HG02970 (cell line): ENCODE results near the gene PLEKHH3.
"Not testable (repeated sequence)": the region's sequence is repeated elsewhere in the genome, so short reads cannot be mapped to it uniquely, and the experiment has no call there.

Experiments
- ATAC-seq: cut with Tn5 transposase; IDR thresholded peaks from one replicate; pipeline ENCODE4 v1.9.1; 2021; ENCODE audit warnings: mild to moderate bottlenecking, moderate library complexity, moderate number of reproducible peaks; ENCODE audit not compliant: unreplicated experiment, low FRiP score

The PLEKHH3 gene

DNA sequence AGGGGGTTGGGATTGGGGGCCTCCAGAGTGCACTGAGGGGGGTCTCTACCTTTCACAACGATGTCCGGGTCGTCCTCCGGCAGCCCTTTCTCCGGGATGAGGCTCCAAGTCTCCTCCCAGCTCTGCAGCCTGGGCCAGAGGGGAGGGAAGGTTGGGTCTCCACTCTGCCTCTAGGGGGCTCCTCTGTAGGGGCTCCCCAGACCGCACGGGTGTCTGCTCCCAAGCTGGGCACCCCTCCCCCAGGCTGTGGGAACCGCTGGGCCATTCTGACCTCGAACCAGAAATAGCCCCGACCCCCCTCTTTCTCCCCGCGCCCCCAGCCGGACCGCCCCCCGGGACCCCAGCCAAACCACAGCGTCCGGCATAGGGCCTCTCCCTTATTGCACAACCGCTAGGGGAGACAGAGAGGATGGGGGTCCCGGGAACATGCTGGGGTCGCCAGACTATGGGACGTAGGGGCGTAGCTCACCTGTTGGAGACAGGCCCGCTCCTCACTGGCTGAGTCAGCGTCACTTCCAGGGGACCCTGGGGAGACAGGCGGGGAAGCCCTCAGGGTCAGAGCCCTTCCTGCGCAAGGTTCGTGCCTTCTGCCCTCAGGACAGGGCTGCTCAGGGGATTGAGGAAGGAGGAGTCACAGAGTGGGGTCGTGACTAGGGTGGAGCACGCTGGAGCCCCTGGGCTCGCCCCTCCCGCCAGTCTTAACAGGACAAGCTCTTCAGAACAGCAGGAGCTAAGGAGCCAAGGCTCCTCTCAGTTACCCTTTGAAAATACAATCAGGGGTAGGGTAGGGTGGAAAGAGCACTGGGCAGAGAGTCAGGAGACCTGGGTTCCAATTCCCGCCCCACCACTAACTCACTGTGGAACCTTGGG is 2.7 kb downstream of the PLEKHH3 start:
- ATAC-seq: no peak

DNA sequence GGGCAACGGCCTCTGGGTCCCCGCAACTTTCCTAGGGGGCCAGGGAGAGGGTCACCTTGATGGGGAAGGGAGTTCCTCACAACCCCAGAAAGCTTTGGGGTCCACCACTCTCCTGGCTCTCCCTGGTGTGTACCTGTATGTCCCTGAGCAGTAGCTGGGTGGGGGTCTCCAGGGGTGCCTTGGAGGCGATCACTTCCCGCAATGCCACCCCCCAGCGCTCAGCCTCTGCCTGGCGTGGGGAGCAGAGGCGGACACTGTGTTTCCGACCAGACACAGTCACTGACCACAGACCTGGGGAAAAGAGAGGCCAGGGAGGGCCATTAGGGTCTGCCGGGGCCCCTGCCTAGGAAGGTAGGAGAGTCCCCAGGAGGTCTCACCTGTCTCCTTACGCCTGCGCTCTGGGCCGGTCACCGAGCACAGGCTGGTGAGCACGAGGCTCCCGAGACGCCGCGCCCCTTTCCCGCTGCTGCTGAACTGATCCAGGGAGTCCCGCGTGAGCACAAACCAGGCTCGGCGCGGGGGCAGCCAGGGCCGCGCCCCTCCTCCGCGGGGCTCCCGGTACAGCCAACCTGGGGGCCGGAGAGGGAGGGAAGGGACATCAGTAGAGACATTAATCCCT is 3.4 kb downstream of the PLEKHH3 start:
- no peak for ATAC-seq

DNA sequence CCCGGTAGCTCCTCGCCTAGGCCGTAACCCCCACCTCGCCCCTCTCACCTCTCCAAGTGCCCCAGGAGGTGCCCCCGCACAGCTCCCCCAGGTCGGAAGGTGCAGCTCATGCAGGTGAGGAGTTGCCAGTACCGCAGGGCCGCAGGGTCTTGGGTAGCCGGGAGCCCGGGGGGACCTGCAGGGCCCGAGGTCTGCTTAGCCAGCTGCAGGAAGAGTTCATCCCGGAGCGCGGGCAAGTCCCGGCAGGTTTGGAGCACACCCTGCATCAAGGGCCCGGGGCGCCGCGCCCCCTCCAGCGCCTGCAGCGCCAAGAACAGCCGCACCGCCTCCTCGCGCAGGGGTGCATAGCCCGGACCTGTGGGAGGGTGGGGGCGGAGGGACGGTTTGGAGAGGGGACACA is 4.8 kb downstream of the PLEKHH3 start:
- ATAC-seq: no peak

DNA sequence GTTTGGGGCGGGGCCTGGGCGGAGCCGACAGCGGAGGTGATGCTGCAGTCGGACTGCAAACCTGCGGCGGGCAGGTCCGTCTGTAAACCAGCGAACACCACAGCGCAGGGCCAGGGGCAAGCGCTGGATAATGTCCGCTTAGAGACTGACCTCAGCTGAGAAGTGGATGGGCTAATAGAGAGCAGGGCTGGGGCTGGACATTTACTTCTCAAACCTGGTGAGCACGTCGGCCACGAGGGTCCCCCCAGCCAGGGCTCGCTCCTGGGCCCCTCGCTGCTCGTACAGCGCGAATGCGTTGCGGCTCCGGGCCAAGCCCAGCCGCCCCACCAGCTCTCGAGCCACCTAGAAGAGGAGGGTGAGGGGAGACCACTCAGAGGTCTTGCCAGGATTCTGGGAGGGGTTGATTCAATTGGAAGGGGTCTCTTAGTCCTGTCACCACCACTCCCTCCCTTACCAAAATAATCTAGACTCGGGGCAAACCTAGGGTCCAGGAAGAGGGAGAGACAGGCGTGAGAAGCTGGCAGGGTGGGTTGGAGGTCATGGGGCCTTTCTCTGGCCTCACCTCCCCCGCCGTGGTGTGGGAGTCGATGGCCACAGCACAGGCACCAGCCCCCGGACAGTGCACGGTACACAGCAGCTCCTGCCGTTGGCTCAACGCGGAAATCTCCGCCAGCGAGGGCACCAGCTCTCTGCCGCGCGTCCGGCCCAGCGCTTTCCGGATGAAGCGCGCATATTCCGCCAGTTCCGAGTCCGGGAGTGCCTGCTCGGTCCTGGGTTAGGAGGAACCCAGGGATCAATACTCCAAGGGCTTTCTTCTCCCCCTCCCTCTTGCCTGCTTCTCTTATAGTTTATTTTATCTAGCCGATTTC is 5.8 kb downstream of the PLEKHH3 start:
- ATAC-seq: no peak

DNA sequence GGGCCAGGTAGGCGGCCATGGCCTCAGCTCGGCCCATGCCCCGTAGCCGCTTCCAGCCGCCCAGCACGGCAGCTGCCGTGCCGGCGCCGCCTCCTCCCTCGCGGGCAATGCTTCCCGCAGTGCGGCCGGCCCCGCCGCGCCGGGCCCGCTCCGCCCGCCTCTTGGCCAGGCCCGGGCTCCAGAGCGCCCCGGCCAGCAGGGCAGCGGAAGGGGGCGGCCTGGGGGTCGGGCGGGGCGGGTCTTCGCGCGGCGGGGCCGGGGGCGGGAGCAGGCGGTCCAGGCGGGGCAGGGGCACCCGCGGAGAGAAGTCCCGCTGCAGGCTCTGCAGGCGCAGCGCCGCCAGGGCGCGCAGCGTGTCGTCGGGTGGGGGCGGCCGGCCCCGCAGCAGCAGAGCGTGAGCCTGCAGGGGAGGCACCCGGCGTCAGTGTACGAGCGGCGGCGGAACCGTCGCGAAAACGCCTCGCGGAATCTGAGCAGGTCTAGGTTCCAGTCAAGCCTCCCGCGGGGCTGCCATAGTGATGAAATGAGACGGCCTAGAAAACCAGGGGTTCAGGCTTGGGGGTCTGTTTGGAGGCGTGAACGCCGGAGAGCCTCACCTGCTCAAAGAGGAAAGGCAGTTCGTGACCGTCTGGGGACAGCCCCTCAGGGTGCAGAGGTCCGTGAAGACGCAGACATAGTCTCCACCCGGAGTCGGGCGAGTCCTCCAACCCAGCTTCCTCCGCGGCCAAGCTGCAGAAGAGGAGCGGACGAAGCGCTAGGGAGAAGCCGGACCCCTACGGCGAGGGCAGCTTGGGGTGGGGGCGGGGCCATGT is 6.6 kb downstream of the PLEKHH3 start:
- ATAC-seq: no peak

DNA sequence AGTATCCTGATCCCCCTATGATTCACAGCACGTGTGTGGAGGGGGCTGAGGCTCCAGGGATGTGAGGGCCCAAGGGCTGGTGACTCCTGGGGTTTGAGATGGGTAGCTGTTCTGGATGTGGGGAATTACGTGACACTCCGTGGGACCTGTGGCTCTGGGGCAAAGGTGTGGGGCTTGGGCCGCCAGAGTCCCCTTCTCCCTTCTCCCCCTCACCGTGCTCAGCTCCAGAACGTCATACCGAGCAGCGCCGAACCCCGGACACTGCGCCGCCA is 7.2 kb downstream of the PLEKHH3 start:
- ATAC-seq: no peak

DNA sequence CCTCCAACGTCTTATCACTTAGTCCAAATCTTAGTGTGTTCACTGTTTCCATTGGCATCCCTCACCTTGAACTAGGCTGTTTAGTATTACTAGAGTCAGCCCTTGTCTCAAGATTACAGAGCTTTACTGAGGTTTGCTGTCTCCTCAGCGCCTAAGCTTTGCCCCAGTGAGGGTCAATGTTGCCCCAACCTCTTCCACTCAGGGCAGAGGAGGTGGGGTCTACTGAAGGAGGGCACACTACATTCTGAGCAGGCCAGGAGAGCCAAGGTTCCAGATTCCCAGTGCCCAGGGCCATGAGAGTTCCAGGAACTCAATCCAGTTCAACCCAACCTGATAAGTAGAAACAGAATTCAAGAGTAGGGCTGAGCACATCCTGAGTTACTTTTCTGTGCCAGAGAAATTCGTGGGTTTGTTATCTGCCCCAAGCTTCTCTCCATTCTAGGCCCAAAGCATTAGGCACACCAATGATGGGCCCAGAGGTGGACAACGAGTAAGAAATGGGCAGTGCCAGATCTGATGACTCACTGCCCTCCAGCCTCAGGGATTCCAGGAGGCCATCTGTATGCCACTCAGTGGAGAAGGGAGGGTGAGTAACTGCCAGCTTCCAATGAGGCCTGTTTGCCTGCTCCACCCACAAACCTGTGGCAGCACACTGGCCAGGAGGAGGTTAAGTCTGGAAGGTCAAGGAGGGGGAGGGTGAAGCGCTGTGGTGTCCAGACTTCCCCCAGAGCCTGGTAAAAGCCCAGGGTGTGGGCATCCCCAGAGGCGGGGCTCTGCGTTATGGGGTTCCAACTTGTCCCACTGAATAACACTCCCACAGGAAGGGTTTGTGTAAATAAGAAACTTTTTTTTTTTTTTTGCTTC is 9.5 kb downstream of the PLEKHH3 start:
- no peak for ATAC-seq

DNA sequence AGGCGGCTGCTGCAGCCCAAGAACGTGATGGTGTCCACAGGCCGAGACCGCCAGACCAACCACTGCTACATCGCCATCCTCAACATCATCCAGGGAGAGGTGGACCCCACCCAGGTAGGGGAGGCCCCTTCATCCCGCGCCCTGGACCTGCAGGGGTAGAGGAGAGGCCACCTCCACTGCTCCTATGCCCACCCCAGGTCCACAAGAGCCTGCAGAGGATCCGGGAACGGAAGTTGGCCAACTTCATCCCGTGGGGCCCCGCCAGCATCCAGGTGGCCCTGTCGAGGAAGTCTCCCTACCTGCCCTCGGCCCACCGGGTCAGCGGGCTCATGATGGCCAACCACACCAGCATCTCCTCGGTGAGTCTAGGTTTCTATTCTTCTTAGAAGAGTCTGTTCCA is 10.7 kb downstream of the PLEKHH3 start:
- ATAC-seq: not testable (repeated sequence)

DNA sequence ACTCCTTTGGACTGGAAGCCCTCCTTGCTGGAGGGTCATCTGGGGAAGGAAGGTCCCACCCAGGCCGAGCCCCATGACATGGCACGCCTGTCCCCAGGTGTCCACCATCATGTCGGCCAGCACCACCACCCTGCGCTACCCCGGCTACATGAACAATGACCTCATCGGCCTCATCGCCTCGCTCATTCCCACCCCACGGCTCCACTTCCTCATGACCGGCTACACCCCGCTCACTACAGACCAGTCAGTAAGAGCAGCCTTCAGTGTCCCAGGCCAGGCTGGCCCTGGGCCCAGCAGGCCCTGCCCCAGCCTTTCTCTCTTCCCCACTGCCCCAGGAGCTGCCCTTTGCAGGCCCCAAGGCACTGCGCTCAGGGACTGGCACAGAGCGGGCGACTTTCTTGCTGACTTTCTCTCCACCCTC is 11.2 kb downstream of the PLEKHH3 start:
- no peak for ATAC-seq

DNA sequence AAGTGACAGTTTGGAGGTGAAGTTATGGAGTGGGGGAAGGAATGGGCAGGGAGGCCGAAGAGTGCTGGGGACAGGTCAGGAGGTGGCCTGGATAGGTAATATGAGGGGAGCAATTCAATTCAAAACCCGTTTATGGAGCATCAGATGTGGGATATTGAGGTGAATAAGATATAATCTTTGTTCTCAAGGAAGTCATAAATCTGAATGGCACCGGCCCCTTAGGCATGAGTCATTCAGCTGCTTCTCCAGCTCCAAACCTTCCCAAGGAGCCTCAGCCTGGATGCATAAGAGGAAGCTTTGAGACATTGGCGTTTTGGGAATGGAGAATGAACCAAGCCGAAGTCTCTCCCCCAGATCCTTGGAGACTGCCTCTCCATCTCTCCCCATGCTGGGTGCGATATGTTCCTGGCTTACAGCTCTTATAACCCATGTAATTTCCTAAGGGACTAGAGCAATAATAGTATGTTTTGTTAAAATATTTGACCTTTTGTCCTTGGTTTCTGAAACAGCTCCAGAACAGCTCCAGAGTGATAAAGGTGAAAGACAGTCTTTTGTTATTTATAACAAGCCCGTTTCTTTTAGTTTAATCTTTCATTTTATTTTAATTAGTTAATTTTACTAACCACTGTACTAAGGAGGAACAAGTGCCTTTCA is 16.0 kb downstream of the PLEKHH3 start:
- ATAC-seq: no peak

DNA sequence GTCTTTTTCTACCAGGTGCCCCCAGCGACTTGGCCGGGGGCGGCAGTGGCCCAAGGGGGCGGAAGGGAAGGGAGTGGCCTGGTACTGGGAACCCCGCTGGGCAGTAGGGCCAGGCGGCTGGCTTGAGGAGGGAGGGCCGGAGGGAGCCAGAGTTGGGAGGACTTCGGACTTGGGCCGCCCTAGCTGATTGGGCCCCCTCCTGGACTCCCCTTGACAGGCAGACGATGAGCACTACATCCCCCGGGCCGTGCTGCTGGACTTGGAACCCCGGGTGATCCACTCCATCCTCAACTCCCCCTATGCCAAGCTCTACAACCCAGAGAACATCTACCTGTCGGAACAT is 16.9 kb downstream of the PLEKHH3 start:
- not testable (repeated sequence) for ATAC-seq

DNA sequence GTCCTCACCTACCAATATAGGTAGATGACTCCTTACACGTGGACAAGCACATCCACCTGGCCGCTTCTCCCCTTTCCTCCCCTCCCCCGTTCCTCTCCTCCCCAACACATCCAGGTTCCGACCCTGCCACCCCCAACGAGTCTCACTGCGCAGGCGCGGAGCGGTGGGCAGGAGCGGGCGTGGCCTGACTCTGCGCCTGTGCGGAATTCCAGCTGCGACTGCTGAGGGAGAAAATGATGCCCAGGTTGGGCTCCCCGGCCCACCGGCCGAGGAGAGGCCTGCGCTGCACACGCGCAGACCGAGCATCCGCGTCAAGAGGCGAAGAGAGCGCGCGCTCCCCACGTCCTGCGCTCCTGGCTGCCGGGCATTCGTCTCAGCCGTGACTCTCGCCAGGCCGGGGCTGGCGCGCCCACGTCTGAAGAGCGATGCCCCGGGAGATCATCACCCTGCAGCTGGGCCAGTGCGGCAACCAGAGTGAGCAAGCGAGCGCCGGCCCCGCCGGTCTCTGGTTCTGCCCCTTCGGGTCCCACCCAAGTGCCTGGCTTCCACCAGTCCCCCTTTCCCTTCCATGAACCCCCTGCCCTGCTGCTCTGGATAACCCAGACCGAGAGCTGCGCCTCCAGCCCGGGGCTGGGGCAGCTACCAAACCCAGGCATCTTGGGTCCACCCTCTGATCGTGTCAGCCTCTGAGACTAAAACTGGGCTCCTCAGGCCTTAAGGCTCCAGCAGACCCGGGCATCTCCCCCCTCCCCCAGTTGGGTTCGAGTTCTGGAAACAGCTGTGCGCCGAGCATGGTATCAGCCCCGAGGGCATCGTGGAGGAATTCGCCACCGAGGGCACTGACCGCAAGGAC is 17.5 kb downstream of the PLEKHH3 start, which contains the start of gene TUBG2:
TSS of gene TUBG2 (plus strand) at position 206 of the 853 bp plus-strand sequence. CDS start at position 426, 220 bp downstream.
- ATAC-seq: no peak

DNA sequence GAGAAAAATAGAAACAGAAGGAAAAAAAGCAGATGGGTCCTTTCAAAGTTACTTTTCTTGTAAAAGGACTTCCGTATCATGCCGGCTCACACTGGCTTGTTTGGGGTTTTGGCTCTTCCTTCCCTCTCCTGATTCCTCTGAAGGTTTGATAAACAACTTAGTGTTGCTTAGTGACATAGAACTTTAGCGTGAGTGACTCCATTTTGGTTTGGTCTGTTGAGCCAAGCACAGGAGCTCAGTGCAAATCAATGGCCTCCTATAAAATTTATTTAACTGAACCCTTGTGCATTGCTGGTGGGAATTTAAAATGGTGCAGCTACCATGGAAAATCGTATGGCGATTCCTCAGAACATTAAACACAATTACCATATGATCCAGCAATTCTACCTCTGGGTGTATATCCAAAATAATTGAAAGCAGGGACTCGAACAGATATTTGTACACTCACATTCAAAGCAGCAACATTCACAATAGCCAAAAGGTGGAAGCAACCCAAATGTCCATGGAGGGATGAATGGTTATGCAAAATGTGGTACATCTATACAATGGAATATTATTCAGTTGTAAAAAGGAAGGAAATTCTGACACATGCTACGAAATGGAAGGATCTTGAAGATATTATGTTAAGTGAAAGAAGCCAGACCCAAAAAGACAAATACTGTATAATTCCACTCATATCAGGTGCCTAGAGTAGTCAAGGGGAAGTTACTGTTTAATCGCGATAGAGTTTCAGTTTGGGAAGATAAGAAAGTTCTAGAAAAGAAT is 18.8 kb downstream of the PLEKHH3 start:
- ATAC-seq: no peak

DNA sequence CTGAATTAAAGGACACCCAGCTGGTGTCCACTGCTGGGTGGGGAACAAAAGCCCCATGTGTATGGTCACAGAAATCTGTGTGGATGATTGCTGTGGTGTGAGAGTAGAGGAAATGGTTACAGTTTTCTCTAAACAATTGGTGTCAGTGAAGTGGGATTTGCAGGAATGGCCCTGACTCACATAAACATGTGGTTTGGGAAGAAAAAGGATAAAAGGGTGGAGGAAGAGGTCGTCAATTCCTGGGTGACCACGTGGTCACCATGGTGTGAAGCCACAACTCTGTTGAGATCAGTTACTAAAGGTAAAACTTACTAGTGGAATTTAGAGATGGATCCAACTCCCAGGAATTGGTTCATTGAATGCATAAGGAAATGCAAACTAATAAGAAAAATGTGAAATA is 21.3 kb downstream of the PLEKHH3 start:
- ATAC-seq: no peak

DNA sequence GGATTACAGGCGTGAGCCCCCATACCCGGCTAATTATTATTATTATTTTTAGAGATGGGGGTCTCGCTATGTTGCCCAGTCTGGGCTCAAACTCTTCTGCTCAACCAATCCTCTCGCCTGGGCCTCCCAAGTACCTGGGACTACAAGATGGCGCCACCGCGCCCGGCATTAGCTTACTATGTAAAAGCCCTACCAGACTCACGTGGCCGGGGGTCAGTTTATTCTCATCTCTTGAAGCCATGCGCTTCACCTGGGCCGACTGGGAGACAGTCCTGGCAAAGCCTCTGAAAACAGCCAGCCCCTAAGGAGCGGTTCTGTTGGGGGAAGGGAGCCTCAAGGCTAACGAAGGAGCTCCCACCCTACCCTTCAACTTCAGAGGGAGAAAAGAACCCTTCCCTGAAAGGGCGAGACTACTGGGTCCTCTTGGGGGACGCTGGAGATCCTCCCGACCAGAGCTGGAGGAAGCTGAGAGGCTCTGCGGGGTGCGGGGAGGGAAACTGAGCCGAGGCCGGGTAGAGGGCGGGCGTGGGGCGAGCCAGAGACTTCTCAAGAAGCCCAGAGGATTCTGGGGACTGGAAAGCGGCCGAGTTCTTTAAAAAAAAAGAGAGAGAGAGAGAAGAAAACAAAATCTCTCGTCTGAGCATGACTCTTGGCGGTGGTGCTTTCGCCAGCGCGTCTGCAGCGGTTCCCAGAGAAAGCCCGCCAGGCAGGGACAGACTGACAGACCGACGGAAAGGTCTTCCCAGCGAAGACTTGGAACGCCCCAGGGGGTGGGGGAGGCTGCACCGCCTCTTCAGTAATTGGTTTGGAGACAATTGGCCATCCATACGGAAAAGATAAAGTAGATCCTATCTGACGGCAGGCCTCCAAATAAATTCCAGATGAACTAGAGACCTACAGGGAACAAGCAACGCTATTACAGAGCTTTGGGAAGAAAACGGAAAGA is 23.3 kb downstream of the PLEKHH3 start:
- ATAC-seq: no peak

DNA sequence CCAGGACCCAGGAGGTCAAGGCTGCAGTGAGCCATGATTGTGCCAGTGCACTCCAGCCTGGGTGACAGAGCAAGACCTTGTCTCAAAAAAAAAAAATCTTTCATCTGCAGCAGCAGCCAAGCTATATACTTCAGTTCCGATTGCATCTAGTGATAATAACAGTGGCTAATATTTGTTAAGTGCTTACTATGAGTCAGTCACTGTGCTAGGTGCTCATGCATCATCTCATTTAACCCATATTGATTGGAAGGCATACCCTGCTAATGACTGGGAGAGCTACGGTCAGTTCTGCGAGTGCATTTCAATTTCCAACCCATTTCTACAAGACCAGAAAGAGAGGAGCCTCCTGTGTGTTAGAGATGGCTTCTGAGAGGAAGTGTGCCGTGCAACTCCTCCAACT is 25.4 kb downstream of the PLEKHH3 start:
- no peak for ATAC-seq
